ENCODE results near the gene SOX2. TPM values are rescaled to one million over a fixed set of nuclear protein-coding genes. Genes with fewer than 3 reads are reported as not detected.

Gene SOX2
- total RNA-seq, 1 experiment from 2014 or later: not detected

DNA sequence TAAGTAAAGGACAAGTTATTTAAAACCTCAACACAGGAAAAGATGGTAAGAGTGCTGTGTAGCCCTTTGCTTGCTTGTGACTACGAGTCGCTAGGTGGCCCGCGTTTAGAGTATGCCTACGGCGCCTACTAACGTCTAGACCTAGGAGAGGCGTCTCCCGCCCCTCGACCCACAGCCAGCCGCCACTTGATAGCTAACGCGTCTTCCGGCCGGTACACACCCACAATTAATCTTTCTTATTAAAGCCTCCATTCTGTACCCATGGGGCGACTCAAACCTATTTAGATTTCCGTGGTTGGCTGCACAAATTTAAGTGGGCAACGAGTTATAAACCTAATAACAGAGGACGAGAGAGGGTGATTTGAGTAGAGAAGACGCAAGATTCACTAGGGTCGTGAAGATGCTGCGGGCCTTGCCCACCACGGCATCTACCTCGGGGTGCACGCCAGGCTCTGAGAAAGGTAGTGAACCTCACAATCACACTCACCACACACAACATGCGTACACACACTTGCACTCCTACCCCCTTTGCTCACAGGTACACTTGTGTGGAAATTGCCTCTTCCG, 12.0 kb downstream of the SOX2 start:
- Histone ChIP-seq H3K79me2 (ENCODE audit: low read length) (no peaks in the 10 kb centered on the region), H3K27me3 (ENCODE audit: low read length) (peaks cover 94% of the 10 kb centered on the region), H3K36me3 (ENCODE audit: low read depth, low read length) (no peaks in the 10 kb centered on the region), H4K20me1 (ENCODE audit: low read length) (no peaks in the 10 kb centered on the region), H3K4me3 (ENCODE audit: low read length) (no peak overlapping the region), H2AFZ (ENCODE audit: low read length) (no peak overlapping the region), H3K4me2 (ENCODE audit: low read length) (no peak overlapping the region), H3F3A (ENCODE audit: low read length, unreplicated experiment) (no peaks in the 10 kb centered on the region), H3K9me3 (ENCODE audit: low read length) (no peaks in the 10 kb centered on the region), H3K4me1 (ENCODE audit: insufficient read depth, low read length) (no peaks in the 10 kb centered on the region), H3K9ac (ENCODE audit: low read length) (no peak overlapping the region), H3K9me2 (replicated peaks; ENCODE audit: low read length) (no peaks in the 10 kb centered on the region), H3K27ac (ENCODE audit: low read length) (no peak overlapping the region)
- TF ChIP-seq EZH2 (IDR thresholded peaks at IDR 0.05; ENCODE audit: low read length, unreplicated experiment) (no peak), EZH2phosphoT487 (IDR thresholded peaks at IDR 0.05; ENCODE audit: borderline replicate concordance, low read length) (no peak)
- TF ChIP-seq, protein P1, sequence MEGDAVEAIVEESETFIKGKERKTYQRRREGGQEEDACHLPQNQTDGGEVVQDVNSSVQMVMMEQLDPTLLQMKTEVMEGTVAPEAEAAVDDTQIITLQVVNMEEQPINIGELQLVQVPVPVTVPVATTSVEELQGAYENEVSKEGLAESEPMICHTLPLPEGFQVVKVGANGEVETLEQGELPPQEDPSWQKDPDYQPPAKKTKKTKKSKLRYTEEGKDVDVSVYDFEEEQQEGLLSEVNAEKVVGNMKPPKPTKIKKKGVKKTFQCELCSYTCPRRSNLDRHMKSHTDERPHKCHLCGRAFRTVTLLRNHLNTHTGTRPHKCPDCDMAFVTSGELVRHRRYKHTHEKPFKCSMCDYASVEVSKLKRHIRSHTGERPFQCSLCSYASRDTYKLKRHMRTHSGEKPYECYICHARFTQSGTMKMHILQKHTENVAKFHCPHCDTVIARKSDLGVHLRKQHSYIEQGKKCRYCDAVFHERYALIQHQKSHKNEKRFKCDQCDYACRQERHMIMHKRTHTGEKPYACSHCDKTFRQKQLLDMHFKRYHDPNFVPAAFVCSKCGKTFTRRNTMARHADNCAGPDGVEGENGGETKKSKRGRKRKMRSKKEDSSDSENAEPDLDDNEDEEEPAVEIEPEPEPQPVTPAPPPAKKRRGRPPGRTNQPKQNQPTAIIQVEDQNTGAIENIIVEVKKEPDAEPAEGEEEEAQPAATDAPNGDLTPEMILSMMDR (conservative IDR thresholded peaks at IDR 0.05; ENCODE audit: low read depth, low read length): no peak
- CTCF ChIA-PET: no interaction called here
- DNase-seq (no peak), ATAC-seq (no peak)
- intact Hi-C loops (cut with micrococcal nuclease): no loop called here
- POLR2A ChIA-PET (ENCODE audit: unreplicated experiment): no interaction called here
- no TSS peak for BruUV-seq (replicated peaks)

DNA sequence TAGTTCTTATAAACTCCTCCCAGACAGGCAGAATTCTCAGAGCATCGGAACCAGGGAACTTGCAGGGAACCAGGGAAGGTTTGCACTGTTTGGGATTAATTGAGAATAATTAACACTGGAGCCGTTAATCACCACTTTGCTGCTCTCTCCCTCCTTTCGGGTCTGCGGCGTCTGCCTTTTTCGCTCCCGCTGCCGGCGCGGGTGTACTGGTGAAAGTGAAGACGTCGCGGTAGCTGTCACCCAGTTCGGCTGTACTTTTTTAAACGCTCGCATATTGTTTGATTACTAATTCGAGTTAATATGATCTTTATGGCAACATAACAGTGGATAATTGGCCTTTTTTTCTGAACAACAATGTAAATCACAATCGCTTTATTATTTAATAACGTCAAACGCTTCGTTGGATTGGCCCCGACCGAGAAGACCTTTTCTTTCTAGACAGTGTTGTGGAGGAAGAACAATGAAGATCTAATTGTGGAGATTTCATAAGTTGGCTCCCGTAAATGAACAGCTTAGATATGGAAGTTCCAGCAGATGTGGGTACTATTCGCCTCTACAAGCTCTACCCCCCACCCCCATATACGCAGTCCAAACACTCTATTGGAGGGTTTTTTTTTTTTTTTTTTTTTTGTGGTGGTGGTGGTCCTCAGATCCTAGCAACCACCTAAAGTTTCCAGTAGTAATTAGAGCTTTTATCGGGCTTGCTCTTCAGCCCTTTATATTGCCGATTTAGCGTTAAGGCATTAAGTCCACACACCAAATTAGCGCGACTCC, 12.7 kb downstream of the SOX2 start:
- no peak for TF ChIP-seq EZH2 (IDR thresholded peaks at IDR 0.05; ENCODE audit: low read length, unreplicated experiment)
- TF ChIP-seq EZH2phosphoT487 (IDR thresholded peaks at IDR 0.05; ENCODE audit: borderline replicate concordance, low read length): no peak
- TF ChIP-seq, protein P1 (conservative IDR thresholded peaks at IDR 0.05; ENCODE audit: low read depth, low read length): no peak
- Histone ChIP-seq H3K9ac (ENCODE audit: low read length) (no peak overlapping the region), H3K79me2 (ENCODE audit: low read length) (no peaks in the 10 kb centered on the region), H3K4me2 (ENCODE audit: low read length) (no peak overlapping the region), H3K4me1 (ENCODE audit: insufficient read depth, low read length) (no peaks in the 10 kb centered on the region), H3K9me2 (replicated peaks; ENCODE audit: low read length) (no peaks in the 10 kb centered on the region), H3K27me3 (ENCODE audit: low read length) (peaks cover 94% of the 10 kb centered on the region), H3K4me3 (ENCODE audit: low read length) (no peak overlapping the region), H3K27ac (ENCODE audit: low read length) (no peak overlapping the region), H3F3A (ENCODE audit: low read length, unreplicated experiment) (no peaks in the 10 kb centered on the region), H2AFZ (ENCODE audit: low read length) (no peak overlapping the region), H3K9me3 (ENCODE audit: low read length) (no peaks in the 10 kb centered on the region), H3K36me3 (ENCODE audit: low read depth, low read length) (no peaks in the 10 kb centered on the region), H4K20me1 (ENCODE audit: low read length) (no peaks in the 10 kb centered on the region)
- intact Hi-C loops (cut with micrococcal nuclease): no loop called here
- CTCF ChIA-PET: no interaction called here
- POLR2A ChIA-PET (ENCODE audit: unreplicated experiment): interaction anchor here (0.6 kb wide), 1 partner anchor 650 kb away, joined by 16 read pairs; no protein-coding TSS in a partner anchor
- DNase-seq: no peak
- BruUV-seq (replicated peaks): no TSS peak
- ATAC-seq: no peak

DNA sequence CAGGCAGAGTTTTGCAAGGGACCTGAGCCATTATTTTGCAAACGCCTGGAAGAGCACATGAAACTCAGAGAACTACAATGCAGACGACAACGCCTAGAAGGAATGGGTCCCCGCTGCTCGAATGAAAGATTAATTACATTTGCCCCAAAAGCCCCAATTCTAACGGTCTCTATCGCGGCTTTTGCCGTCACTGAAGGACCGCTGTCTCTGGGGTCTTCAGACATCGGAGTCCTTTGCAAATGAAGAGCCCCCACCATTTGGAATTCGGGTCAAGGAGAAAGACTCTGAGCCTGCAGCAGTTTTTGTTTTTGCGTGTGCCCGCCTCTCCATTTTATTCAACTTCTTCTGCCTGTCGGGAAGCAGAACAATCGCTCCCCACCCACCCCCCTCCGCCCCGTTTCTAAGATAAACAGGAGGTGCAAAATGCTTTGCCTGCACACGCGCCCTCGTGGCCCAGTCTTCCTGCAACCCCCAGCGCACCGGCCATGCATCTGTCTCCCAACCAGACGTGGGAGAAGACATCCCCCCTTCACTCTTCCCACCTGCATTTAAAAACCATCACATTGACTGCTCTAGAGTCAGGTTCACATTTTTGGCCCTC, 13.5 kb downstream of the SOX2 start:
- no peak overlapping the region for H2AFZ ChIP-seq (ENCODE audit: low read length)
- ATAC-seq (no peak), DNase-seq (no peak)
- intact Hi-C loops (cut with micrococcal nuclease): no loop called here
- no peaks in the 10 kb centered on the region for H3K36me3 ChIP-seq (ENCODE audit: low read depth, low read length)
- ChIA-PET POLR2A (ENCODE audit: unreplicated experiment) (no interaction called here), CTCF (no interaction called here)
- no peaks in the 10 kb centered on the region for H3K9me3 ChIP-seq (ENCODE audit: low read length)
- H3K4me2 ChIP-seq (ENCODE audit: low read length): no peak overlapping the region
- H3F3A ChIP-seq (ENCODE audit: low read length, unreplicated experiment): no peaks in the 10 kb centered on the region
- no peaks in the 10 kb centered on the region for H3K4me1 ChIP-seq (ENCODE audit: insufficient read depth, low read length)
- TF ChIP-seq EZH2 (IDR thresholded peaks at IDR 0.05; ENCODE audit: low read length, unreplicated experiment) (no peak), EZH2phosphoT487 (IDR thresholded peaks at IDR 0.05; ENCODE audit: borderline replicate concordance, low read length) (no peak)
- TF ChIP-seq, protein P1 (conservative IDR thresholded peaks at IDR 0.05; ENCODE audit: low read depth, low read length): no peak
- no peaks in the 10 kb centered on the region for H4K20me1 ChIP-seq (ENCODE audit: low read length)
- H3K27me3 ChIP-seq (ENCODE audit: low read length): peaks cover 94% of the 10 kb centered on the region
- no peaks in the 10 kb centered on the region for H3K9me2 ChIP-seq (replicated peaks; ENCODE audit: low read length)
- no peak overlapping the region for H3K4me3 ChIP-seq (ENCODE audit: low read length)
- no TSS peak for BruUV-seq (replicated peaks)
- no peak overlapping the region for H3K9ac ChIP-seq (ENCODE audit: low read length)
- no peak overlapping the region for H3K27ac ChIP-seq (ENCODE audit: low read length)
- H3K79me2 ChIP-seq (ENCODE audit: low read length): no peaks in the 10 kb centered on the region

All from PC-3 (cell line).